Measurements from ENCODE around the gene CACNB4.

DNA sequence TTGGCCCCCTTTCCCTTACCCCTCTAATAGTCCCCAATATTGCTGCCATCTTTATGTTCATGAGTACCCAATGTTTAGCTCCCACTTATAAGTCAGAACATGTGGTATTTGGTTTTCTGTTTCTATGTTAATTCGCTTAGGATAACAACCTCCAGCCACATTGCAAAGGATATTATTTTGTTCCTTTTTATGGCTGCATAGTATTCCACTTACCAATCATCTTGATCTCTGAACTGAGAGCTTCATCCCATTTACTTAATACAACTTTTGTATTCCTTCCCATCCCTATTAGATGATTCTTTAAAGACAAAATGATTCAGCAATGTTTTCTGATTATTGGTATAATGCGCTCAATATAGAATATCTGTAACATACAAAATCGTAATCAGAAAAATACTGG lies 307.3 kb downstream of the CACNB4 start:
- TF ChIP-seq, protein P1, sequence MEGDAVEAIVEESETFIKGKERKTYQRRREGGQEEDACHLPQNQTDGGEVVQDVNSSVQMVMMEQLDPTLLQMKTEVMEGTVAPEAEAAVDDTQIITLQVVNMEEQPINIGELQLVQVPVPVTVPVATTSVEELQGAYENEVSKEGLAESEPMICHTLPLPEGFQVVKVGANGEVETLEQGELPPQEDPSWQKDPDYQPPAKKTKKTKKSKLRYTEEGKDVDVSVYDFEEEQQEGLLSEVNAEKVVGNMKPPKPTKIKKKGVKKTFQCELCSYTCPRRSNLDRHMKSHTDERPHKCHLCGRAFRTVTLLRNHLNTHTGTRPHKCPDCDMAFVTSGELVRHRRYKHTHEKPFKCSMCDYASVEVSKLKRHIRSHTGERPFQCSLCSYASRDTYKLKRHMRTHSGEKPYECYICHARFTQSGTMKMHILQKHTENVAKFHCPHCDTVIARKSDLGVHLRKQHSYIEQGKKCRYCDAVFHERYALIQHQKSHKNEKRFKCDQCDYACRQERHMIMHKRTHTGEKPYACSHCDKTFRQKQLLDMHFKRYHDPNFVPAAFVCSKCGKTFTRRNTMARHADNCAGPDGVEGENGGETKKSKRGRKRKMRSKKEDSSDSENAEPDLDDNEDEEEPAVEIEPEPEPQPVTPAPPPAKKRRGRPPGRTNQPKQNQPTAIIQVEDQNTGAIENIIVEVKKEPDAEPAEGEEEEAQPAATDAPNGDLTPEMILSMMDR (IDR thresholded peaks at IDR 0.05), result no peak
- TF ChIP-seq POLR2AphosphoS5 (IDR thresholded peaks at IDR 0.05), result no peak

Data from breast epithelium (tissue), 3 donors.